WTC11 (cell line): ENCODE results near the gene GET4. TPM values are rescaled to one million over a fixed set of nuclear protein-coding genes. Genes with fewer than 3 reads are reported as not detected.

Experiments
- ATAC-seq: fragments of 200-7000 bp; cut with Tn5 transposase; 2 replicates; pipeline ENCODE4 v1.10.0; 2021; ENCODE audit warnings: mild to moderate bottlenecking, moderate library complexity
- CTCF ChIA-PET: fragments of 300-600 bp; sonication (Branson Sonifier 250); formaldehyde crosslinking; loops from one replicate; lab custom pipeline; 2021; ENCODE audit warnings: antibody characterized with exemption; lab: Charles Lee
- POLR2A ChIA-PET: fragments of 350-600 bp; sonication (Branson Sonifier 250); formaldehyde crosslinking; loops from one replicate; lab custom pipeline; 2021; ENCODE audit warnings: antibody characterized with exemption; lab: Charles Lee
- DNase-seq: peaks from one replicate; pipeline ENCODE4 v3.0.0; 2021; ENCODE audit warnings: low spot score
- H3K27ac Mint-ChIP-seq: 2 replicates; pipeline ENCODE4 v1.8.0; 2021; ENCODE audit warnings: mixed read lengths
- H3K27me3 Mint-ChIP-seq: 2 replicates; pipeline ENCODE4 v1.8.0; 2021; ENCODE audit warnings: low read depth, mild to moderate bottlenecking, moderate library complexity, mixed read lengths
- H3K36me3 Mint-ChIP-seq: 2 replicates; pipeline ENCODE4 v1.8.0; 2021; ENCODE audit warnings: mixed read lengths
- H3K4me1 Mint-ChIP-seq: 2 replicates; pipeline ENCODE4 v1.8.0; 2022; ENCODE audit warnings: mixed read lengths
- H3K4me3 Mint-ChIP-seq: 2 replicates; pipeline ENCODE4 v1.8.0; 2021; ENCODE audit warnings: mild to moderate bottlenecking, moderate library complexity, mixed read lengths
- H3K9me3 Mint-ChIP-seq: 2 replicates; pipeline ENCODE4 v1.8.0; 2021; ENCODE audit warnings: mixed read lengths
- FOXK1 ChIP-seq: sonication (generic); formaldehyde crosslinking; IDR thresholded peaks from 2 replicates; pipeline ENCODE4 v1.8.0; 2022; ENCODE audit warnings: mild to moderate bottlenecking, moderate library complexity, missing genetic modification reagents
- GABPB1 ChIP-seq: sonication (generic); formaldehyde crosslinking; IDR thresholded peaks from 2 replicates; pipeline ENCODE4 v1.8.1; 2023; ENCODE audit warnings: mild to moderate bottlenecking, missing genetic modification reagents
- HMGA2 ChIP-seq: fragments of 250-450 bp; sonication (Bioruptor Pico); IDR thresholded peaks from 2 replicates; pipeline ENCODE4 v1.4.0; 2021; ENCODE audit warnings: mild to moderate bottlenecking, moderate library complexity
- JUN ChIP-seq: sonication (generic); formaldehyde crosslinking; IDR thresholded peaks from 2 replicates; pipeline ENCODE4 v1.8.0; 2023; ENCODE audit warnings: mild to moderate bottlenecking, missing genetic modification reagents
- KAT7 ChIP-seq: sonication (generic); formaldehyde crosslinking; IDR thresholded peaks from 2 replicates; pipeline ENCODE4 v1.8.1; 2023; ENCODE audit warnings: missing genetic modification reagents, mild to moderate bottlenecking, borderline replicate concordance
- MXD4 ChIP-seq: fragments of 250-450 bp; sonication (Bioruptor Pico); IDR thresholded peaks from 2 replicates; pipeline ENCODE4 v1.8.0; 2021; ENCODE audit warnings: mild to moderate bottlenecking, moderate library complexity, borderline replicate concordance
- MYBL2 ChIP-seq: sonication (generic); formaldehyde crosslinking; IDR thresholded peaks from 2 replicates; pipeline ENCODE4 v1.8.1; 2023; ENCODE audit warnings: mild to moderate bottlenecking, moderate library complexity, missing genetic modification reagents
- SOX15 ChIP-seq: fragments of 250-450 bp; sonication (Bioruptor Pico); IDR thresholded peaks from 2 replicates; pipeline ENCODE4 v1.9.0; 2021; ENCODE audit warnings: mild to moderate bottlenecking
- TEAD1 ChIP-seq: sonication (generic); formaldehyde crosslinking; IDR thresholded peaks from 2 replicates; pipeline ENCODE4 v1.8.0; 2022; ENCODE audit warnings: mild to moderate bottlenecking, missing genetic modification reagents
- ZBTB21 ChIP-seq: sonication (generic); formaldehyde crosslinking; IDR thresholded peaks from 2 replicates; pipeline ENCODE4 v1.8.1; 2023; ENCODE audit warnings: mild to moderate bottlenecking, missing genetic modification reagents, borderline replicate concordance
- ZNF263 ChIP-seq: sonication (generic); formaldehyde crosslinking; IDR thresholded peaks from 2 replicates; pipeline ENCODE4 v1.8.1; 2022; ENCODE audit warnings: low read depth, mild to moderate bottlenecking, moderate library complexity, missing genetic modification reagents
- ZNF317 ChIP-seq: sonication (generic); formaldehyde crosslinking; IDR thresholded peaks from 2 replicates; pipeline ENCODE4 v1.8.1; 2023; ENCODE audit warnings: low read depth, mild to moderate bottlenecking, moderate library complexity, missing genetic modification reagents, borderline replicate concordance
- ZNF423 ChIP-seq: fragments of 250-450 bp; sonication (Bioruptor Pico); IDR thresholded peaks from 2 replicates; pipeline ENCODE4 v2.1.2; 2022; ENCODE audit warnings: mild to moderate bottlenecking, moderate library complexity
- ZSCAN18 ChIP-seq: fragments of 250-450 bp; sonication (Bioruptor Pico); IDR thresholded peaks from 2 replicates; pipeline ENCODE4 v2.1.2; 2022; ENCODE audit warnings: mild to moderate bottlenecking, moderate library complexity
- total RNA-seq: library from RNA; stranded (reverse); gene quantifications from 3 replicates; pipeline ENCODE4 v1.2.3, GENCODE V29; 2021
- TF ChIP-seq, protein P1 (sequence below): sonication (generic); formaldehyde crosslinking; IDR thresholded peaks from 2 replicates; pipeline ENCODE4 v1.8.0; 2023; ENCODE audit warnings: mild to moderate bottlenecking, missing genetic modification reagents
- TF ChIP-seq, protein P2 (sequence below): sonication (generic); formaldehyde crosslinking; IDR thresholded peaks from 2 replicates; pipeline ENCODE4 v1.8.1; 2023; ENCODE audit warnings: mild to moderate bottlenecking, missing genetic modification reagents, borderline replicate concordance
- TF ChIP-seq, protein P3 (sequence below): sonication (generic); formaldehyde crosslinking; IDR thresholded peaks from 2 replicates; pipeline ENCODE4 v1.8.1; 2023; ENCODE audit warnings: mild to moderate bottlenecking, missing genetic modification reagents
- TF ChIP-seq, protein P4 (sequence below): sonication (generic); formaldehyde crosslinking; IDR thresholded peaks from 2 replicates; pipeline ENCODE4 v1.8.0; 2023; ENCODE audit warnings: missing genetic modification reagents
- TF ChIP-seq, protein P5 (sequence below): sonication (generic); formaldehyde crosslinking; IDR thresholded peaks from 2 replicates; pipeline ENCODE4 v1.8.1; 2023; ENCODE audit warnings: mild to moderate bottlenecking, moderate library complexity, missing genetic modification reagents

GET4 gene
- total RNA-seq, 1 experiment from 2014 or later, result 73.0 TPM

DNA sequence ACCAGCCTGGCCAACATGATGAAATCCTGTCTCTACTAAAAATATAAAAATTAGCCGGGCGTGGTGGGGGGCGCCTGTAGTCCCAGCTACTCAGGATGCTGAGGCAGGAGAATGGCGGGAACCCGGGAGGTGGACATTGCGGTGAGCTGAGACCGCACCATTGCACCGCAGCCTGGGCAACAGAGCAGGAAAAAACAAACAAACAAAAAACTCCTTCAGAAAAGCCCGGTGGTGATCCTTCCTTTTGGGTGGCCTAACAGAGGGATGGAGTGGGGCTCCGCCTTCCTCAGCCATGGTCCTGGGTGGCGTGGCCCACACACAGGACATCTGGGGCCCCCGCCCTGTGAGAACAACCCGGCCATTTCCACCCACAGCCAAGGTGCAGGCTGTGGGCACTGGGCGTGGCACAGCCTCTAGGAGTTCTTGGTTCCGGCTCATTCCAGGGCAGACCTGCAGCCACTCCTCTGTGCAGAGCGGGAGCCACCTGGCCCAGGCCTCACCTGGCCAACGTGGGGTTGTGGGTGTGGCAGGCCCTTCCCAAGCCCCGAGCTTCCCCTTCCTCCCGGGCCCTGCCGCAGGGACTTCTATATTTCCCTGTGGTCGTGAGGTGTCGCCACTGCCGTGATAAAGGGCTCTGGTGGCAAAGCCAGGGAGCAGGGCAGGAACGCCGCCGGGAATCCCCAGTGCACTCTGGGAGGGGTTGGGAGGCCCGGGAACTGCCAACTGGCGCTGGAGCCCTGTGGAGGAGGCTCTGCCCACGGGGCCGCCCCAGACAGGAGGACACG, 37.6 kb downstream of the GET4 start (continued):
- TF ChIP-seq, protein P1, sequence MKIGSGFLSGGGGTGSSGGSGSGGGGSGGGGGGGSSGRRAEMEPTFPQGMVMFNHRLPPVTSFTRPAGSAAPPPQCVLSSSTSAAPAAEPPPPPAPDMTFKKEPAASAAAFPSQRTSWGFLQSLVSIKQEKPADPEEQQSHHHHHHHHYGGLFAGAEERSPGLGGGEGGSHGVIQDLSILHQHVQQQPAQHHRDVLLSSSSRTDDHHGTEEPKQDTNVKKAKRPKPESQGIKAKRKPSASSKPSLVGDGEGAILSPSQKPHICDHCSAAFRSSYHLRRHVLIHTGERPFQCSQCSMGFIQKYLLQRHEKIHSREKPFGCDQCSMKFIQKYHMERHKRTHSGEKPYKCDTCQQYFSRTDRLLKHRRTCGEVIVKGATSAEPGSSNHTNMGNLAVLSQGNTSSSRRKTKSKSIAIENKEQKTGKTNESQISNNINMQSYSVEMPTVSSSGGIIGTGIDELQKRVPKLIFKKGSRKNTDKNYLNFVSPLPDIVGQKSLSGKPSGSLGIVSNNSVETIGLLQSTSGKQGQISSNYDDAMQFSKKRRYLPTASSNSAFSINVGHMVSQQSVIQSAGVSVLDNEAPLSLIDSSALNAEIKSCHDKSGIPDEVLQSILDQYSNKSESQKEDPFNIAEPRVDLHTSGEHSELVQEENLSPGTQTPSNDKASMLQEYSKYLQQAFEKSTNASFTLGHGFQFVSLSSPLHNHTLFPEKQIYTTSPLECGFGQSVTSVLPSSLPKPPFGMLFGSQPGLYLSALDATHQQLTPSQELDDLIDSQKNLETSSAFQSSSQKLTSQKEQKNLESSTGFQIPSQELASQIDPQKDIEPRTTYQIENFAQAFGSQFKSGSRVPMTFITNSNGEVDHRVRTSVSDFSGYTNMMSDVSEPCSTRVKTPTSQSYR, result no peak
- TF ChIP-seq KAT7 (CRISPR knock-in tag) (no peak), JUN (no peak), ZNF317 (no peak), TEAD1 (no peak)

DNA sequence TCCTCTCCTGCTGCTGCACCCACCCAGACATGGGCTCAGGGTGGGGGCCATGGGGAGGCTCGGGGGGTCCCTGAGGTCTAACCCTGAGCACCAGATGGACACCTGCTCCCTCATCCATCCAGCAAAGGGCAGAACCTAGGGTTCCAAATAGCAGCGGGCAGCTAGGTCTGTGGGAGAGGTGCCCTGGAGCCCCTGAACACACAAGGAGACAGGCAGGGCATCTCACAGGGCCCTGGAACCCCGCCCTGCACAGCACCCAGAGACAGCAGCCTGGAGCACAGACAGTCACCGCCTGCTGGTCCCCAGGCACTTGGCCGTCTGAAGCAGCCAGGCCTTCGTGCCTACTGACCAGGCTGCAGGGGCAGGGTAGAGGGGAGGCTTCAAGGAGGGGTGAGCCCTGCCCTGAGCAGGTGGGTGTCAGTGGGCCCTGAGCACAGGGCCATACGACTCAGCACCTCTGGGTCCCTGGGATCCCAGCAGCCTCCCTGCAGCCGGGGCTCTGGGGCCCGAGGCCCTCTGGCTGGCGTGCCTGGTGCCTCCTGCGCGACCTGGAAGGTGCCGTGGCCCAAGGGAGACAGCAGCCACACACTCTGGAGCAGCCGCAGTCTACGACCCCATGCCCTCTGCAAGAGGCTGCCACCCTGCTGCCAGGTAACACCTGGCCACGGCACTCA, 38.3 kb downstream of the GET4 start:
- CTCF ChIA-PET, result no interaction called here
- Mint-ChIP-seq H3K36me3 (no peaks in the 10 kb centered on the region), H3K9me3 (no peaks in the 10 kb centered on the region), H3K4me3 (no peak overlapping the region), H3K27ac (no peak overlapping the region), H3K27me3 (peaks cover 3% of the 10 kb centered on the region), H3K4me1 (0 out of 2 replicates have a peak, but pooled peaks cover 4% of the 10 kb centered on the region)
- no peak for ATAC-seq
- POLR2A ChIA-PET, result no interaction called here
- DNase-seq, result no peak
- TF ChIP-seq ZNF423 (CRISPR knock-in tag) (no peak), FOXK1 (CRISPR knock-in tag) (no peak), ZBTB21 (CRISPR knock-in tag) (no peak), ZSCAN18 (no peak), MXD4 (CRISPR knock-in tag) (no peak), KAT7 (CRISPR knock-in tag) (no peak), MYBL2 (CRISPR knock-in tag) (no peak), ZNF263 (no peak), GABPB1 (CRISPR knock-in tag) (no peak), HMGA2 (CRISPR knock-in tag) (no peak), SOX15 (CRISPR knock-in tag) (no peak)
- TF ChIP-seq, protein P2, sequence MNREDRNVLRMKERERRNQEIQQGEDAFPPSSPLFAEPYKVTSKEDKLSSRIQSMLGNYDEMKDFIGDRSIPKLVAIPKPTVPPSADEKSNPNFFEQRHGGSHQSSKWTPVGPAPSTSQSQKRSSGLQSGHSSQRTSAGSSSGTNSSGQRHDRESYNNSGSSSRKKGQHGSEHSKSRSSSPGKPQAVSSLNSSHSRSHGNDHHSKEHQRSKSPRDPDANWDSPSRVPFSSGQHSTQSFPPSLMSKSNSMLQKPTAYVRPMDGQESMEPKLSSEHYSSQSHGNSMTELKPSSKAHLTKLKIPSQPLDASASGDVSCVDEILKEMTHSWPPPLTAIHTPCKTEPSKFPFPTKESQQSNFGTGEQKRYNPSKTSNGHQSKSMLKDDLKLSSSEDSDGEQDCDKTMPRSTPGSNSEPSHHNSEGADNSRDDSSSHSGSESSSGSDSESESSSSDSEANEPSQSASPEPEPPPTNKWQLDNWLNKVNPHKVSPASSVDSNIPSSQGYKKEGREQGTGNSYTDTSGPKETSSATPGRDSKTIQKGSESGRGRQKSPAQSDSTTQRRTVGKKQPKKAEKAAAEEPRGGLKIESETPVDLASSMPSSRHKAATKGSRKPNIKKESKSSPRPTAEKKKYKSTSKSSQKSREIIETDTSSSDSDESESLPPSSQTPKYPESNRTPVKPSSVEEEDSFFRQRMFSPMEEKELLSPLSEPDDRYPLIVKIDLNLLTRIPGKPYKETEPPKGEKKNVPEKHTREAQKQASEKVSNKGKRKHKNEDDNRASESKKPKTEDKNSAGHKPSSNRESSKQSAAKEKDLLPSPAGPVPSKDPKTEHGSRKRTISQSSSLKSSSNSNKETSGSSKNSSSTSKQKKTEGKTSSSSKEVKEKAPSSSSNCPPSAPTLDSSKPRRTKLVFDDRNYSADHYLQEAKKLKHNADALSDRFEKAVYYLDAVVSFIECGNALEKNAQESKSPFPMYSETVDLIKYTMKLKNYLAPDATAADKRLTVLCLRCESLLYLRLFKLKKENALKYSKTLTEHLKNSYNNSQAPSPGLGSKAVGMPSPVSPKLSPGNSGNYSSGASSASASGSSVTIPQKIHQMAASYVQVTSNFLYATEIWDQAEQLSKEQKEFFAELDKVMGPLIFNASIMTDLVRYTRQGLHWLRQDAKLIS (CRISPR knock-in tag), result no peak
- TF ChIP-seq, protein P1, result no peak
- TF ChIP-seq, protein P3, sequence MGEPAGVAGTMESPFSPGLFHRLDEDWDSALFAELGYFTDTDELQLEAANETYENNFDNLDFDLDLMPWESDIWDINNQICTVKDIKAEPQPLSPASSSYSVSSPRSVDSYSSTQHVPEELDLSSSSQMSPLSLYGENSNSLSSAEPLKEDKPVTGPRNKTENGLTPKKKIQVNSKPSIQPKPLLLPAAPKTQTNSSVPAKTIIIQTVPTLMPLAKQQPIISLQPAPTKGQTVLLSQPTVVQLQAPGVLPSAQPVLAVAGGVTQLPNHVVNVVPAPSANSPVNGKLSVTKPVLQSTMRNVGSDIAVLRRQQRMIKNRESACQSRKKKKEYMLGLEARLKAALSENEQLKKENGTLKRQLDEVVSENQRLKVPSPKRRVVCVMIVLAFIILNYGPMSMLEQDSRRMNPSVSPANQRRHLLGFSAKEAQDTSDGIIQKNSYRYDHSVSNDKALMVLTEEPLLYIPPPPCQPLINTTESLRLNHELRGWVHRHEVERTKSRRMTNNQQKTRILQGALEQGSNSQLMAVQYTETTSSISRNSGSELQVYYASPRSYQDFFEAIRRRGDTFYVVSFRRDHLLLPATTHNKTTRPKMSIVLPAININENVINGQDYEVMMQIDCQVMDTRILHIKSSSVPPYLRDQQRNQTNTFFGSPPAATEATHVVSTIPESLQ, result no peak
- TF ChIP-seq, protein P4, sequence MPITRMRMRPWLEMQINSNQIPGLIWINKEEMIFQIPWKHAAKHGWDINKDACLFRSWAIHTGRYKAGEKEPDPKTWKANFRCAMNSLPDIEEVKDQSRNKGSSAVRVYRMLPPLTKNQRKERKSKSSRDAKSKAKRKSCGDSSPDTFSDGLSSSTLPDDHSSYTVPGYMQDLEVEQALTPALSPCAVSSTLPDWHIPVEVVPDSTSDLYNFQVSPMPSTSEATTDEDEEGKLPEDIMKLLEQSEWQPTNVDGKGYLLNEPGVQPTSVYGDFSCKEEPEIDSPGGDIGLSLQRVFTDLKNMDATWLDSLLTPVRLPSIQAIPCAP (CRISPR knock-in tag), result no peak
- TF ChIP-seq, protein P5, sequence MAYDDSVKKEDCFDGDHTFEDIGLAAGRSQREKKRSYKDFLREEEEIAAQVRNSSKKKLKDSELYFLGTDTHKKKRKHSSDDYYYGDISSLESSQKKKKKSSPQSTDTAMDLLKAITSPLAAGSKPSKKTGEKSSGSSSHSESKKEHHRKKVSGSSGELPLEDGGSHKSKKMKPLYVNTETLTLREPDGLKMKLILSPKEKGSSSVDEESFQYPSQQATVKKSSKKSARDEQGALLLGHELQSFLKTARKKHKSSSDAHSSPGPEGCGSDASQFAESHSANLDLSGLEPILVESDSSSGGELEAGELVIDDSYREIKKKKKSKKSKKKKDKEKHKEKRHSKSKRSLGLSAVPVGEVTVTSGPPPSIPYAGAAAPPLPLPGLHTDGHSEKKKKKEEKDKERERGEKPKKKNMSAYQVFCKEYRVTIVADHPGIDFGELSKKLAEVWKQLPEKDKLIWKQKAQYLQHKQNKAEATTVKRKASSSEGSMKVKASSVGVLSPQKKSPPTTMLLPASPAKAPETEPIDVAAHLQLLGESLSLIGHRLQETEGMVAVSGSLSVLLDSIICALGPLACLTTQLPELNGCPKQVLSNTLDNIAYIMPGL, result no peak
